ENCODE measurements around the gene PRDM15.
"Not testable (repeated sequence)": the region's sequence is repeated elsewhere in the genome, so short reads cannot be mapped to it uniquely, and the experiment has no call there.

The PRDM15 gene

DNA sequence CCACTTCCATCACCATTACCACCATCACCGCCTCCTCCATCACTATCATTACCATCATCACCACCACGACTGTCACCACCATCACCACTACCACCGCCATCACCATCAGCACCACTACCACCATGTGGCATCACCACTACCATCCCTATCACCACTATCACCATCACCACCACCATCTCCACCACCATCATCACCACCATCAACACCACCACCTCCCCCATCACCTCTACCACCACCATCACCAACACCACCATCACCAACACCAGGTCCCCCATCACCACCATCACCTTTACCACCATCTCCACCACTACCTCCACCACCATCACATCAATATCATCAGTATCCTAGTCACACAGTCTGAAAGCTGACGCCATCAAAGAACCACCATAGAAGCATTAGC, 72.4 kb downstream of the PRDM15 start:
- no peak for DNase-seq (ENCODE audit: low read depth, low spot score)

DNA sequence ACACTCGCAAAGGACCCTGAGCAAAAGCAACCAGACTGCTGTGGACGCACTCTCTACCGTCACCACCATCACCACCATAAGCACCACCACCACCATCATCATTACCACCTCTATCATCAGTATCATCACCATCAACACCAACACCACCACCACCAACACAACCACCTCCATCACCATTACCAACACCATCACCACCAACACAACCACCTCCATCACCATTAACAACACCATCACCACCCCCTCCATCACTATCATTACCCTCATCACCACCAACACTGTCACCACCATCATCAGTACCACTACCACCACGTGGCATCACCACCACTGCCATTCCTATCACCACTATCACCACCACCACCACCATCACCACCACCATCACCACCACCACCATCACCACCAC, 73.5 kb downstream of the PRDM15 start:
- DNase-seq (ENCODE audit: low read depth, low spot score): no peak

DNA sequence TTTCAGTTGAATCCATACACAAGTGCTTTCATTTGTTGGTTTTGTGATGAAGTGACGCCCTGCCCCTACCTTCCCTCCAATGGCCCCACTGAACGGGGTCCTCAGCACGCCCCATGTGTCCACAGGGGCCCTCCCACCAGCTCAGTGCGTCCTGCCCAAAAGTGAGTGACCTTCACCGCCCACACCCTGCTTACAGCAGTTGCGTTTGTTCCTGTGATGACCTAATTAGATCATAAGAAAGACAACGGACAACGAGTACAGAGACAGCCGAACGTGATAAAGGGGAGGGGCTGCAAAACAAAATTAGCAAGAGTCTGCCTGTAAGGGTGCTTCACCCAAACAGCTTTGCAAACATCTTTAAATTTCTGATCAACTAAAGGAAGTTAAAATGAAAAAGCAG, 74.1 kb downstream of the PRDM15 start:
- no peak for DNase-seq (ENCODE audit: low read depth, low spot score)

DNA sequence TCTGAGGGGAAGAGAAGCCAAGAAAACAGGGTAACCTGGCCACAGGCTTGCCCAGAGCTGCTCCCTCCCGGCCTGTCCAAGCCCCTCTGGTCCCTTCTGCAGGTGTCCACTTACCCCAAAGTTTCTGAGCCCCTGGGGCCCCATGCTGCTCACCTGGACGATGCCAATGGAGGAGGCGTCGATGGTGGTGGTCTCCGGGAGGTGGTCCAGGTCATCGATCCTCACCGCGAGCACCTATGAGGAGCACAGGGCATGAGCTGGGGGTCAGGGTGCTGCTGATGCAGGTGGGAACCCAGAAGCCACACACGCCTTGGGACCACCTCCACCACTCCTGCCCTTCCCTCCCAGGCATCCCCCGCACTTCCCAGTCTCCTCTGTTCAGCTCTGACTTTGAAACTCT, 74.8 kb downstream of the PRDM15 start:
- DNase-seq (ENCODE audit: low read depth, low spot score): no peak

DNA sequence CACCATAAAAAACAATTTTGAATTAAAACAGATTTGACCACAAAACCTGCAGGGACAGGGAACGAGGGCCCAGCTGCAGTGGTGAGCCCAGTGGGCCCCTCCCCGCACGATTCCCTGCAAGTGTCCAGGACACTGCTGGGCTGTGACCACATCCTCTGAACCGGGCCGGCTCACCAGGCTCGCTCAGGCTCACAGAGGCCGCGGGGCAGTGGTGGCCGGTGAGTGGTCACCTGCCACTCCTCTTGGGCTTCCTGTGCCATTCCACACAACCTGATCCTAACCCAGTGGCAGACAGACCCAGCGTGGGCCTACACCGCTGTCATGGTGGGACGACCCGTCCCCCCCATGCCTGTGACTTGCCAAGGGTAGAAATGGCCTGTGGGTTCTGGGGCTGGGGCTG, 75.8 kb downstream of the PRDM15 start:
- DNase-seq (ENCODE audit: low read depth, low spot score): no peak

DNA sequence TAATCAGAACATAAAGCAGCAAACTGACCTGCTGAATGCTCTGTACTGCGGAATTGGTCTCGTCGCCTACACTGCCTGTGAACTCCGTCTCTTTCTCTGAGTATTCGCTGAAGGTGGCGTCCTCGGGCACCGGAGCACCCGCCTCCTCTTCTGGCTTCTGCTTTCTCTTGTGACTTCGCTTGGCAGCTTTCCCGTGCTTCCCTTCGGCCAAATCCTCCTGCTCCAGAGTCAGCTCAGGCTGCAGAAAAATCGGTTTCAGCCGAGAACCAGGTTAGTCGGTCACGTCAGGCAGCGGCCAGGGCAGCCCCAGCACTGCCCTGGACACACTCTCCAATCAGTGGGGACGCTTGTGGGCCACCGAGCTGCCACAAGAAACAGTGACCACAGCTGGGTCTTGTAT, 76.5 kb downstream of the PRDM15 start:
- DNase-seq (ENCODE audit: low read depth, low spot score): no peak

DNA sequence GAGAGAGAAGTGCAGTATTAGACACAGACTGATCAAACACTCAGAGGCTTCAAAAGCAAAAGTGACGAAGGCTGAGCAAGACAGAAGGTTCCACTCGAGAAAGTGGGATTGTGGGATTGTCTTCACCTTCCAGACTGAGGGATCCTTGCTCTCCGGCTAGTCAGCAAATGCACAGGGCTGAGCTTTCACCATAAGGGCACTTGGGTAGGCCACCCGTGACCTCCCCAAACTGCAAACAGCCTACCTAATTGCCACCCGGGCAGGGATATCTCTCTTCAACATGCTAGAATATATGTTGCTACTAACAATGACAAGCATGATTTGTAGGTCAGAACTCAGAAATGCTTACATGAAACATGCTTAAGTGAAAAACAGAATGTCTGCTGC, 77.0 kb downstream of the PRDM15 start:
- DNase-seq (ENCODE audit: low read depth, low spot score): no peak

DNA sequence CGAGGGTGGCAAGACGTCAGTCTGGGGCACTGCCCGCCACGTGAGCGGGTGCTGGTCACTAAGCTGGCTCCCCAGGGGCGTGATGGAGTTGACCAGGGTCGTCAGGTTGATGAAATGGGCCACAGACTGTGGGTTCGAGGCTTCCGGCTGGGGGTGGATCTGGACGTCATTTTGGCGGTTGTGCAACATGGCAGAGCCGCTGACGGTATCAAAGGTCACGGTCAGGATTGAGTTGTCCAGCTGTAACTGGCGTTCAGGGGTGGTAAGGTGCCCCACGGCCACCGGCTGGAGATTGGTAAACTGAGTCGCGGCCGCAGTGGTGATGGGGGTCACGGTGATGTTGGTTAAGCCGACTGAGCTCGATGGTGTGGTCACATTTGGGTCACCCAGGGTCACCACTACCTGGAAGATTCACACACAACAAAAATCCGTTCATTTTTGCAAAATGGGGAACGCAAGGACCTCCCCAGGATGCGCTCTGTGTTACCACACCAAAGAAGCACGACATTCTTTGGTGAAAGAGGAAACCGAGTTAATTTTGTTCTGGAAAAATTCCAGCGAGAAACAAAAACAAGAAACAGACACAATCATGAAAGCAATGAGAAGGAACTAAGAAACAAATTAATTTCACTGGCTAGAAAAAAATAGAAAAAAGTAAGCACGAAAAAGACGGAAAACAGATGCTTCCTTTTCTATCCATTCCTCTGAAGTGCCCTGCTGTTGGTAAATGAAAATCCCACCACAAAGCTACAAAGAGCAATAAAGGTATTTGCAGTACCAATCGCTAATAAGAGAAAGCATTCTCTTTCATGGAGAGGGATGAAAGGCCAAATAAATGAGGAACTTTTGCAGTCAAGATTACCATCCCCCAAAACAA, 77.6 kb downstream of the PRDM15 start:
- no peak for DNase-seq (ENCODE audit: low read depth, low spot score)

DNA sequence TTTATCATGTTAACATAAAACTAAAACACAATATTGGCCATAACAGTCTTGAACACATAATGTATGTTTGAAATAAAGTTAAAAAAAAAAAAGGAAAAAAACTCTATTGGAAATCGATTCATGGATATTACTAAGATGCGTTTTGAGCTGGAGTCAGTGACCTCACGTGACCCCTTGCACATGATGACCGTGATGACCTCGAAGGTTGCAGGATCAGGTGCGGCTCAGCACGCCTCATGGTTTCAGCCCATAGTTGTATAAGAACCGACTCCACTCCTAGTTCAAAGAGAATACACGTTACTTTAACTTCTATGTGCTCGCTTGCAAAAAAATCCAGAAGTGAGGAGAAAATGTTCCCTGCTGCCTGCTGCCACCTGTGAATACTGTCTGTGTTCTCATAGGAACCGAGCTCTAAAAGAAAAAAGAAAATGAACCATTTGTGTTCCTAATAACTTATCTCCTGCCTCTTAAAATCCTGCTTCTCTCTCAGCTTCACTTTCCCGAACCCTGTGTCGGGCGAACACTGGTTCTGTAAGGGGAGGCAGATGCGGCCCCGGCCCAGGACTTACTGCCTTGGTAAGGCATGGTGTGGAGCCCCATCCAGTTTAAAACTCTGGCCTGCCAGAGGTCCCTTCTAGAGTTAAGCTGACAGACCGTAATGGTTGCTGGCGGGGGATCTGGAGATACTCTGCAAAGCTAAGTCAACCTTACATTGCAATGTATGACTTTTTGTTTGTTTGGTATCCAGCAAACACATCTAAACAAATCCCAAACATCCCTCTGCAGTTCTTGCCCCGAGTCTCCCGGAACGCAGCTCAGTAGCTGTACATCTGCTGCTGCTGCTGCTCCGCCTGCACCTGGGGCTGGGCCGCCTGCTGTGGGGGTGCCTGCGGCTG, 78.5 kb downstream of the PRDM15 start:
- no peak for DNase-seq (ENCODE audit: low read depth, low spot score)

DNA sequence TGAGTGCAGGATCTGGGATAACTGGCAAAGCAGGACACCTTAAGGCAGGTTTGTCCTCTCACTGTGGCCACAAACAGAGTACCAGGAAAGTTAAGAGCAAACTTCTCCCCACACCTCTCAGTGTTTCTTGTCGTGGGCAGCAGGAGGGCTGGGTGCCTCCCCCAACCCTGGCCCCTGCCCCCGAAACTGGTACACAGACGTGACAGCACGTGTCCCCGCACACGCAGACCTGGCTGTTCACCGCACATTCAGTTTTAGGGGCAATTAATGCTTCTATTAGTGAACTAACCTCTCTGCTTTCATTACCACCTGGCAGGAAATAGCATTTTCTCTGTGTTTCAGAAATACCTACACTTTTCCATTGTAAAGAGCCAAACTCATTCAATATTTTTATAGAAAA, 79.4 kb downstream of the PRDM15 start:
- DNase-seq (ENCODE audit: low read depth, low spot score): no peak

DNA sequence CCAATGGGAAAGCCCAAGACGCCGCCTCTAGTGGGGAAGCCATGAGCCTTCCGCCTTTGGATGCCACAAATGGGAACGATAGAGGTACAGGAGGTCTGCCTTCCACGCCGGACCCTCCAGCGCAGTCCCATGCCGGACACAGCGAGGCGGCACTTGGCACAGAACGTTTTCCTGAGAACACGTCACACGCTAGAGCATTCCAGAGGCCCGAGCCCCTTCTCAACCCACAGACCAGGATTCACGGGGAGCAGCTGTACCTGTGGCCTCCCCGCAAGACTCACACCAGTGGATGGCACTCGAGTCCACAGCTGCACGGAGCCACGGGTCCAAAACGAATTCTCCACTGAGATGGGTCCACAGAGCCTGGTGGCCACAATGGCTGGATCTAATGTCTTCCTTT, 80.8 kb downstream of the PRDM15 start:
- DNase-seq (ENCODE audit: low read depth, low spot score): no peak

DNA sequence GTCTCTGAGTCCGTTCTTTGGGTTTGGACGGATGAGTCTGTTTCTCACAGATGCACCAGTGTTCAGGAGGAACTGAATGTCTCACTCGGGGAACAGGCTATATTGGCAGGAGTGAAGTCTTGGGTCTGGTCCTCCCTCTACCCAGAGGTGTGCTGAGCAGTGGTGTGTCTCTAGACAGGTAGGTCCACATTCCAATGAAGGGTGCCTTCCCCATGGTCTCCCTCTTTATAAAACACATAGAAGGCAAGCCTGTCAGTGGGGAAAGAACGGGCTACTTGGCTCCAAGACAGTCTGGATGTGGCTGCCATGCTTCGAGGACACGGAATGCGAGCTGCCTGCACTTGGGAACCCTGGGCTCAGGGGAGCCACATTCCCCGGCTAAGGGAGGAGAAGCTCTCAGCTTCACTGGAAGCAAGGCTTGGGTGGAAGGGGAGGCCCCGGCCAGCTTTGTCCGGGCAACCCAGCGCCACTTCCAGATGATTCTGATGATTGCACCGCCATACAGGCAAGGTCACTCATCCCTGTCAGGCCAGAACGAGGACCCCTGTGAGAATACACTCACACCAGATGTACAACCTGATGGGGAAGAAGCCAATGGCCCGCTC, 82.6 kb downstream of the PRDM15 start:
- no peak for DNase-seq (ENCODE audit: low read depth, low spot score)

DNA sequence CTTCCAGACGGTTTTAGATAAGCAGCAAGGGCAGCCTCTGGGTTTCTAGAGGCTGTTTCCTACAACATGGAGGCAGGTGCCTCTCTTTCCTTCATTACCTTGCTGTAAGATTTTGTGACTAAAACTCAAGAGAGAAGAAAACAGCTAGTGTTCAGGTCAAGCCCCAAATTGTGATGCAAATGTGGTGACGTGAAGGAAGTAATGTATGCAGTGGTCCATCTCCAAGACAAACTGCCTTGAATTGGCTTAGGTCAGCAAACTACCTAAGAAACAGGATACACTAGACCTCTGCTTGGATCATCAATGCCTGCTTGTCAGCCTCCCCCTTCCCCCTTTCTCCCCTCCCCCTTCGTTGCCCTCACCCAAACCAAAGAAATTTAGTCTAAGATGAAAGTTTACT, 83.4 kb downstream of the PRDM15 start:
- no peak for DNase-seq (ENCODE audit: low read depth, low spot score)

DNA sequence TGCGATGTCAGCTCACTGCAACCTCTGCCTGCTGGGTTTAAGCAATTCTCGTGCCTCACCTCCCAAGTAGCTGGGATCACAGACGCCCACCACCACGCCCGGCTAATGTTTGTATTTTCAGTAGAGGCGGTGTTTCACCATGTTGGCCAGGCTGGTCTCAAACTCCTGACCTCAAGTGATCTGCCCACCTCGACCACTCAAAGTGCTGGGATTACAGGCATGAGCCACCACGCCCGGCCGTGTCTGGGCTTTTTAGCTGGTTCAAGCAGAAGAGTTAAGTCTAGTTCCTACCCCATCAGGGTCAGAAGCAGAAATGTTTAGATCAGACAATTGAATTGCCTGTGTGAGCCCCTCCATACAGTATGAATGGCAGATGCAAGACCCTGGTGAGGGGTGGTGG, 84.5 kb downstream of the PRDM15 start:
- no peak for DNase-seq (ENCODE audit: low read depth, low spot score)

DNA sequence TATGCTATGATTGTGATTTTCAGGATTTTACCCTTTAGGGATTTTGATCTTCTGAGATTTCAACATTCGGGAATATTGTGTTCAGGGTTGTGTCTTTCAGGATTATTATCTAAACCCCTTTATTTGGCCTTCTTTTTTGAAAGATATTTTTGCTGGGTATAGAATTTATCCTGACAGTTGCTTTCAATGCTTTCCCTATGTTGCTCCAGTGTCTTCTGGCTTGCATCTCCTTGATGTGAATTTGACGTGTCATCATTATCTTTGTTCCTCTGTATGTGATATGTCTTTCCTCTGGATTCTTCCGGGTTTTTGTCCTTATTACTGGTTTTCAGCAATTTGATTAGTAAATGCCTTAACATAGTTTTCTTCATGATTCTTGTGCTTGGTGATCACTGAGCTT, 86.4 kb downstream of the PRDM15 start:
- DNase-seq (ENCODE audit: low read depth, low spot score): no peak

DNA sequence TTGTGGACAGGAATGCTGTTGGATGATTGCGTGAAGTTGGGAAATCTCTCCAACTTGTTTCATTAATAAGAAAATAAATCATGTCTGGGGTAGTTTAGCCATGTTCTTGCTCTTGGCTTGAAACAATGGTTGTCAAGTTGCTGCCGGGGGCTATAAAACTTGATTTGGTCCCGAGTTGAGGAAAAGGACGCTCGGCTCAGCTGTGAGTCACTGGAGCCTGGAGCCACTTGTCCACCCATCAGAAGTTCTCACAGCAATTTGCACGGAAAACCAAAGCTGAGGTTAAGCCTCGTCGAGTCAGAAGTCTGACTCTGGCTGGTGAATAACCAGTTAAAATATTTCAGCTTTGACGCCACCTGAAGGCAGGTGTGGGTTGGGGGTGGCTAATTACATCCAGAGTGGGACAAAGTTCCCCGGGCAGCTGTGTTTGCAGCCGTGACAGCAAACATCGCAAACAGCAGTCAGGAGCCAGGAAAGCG, 92.6 kb downstream of the PRDM15 start:
- DNase-seq (ENCODE audit: low read depth, low spot score): no peak

DNA sequence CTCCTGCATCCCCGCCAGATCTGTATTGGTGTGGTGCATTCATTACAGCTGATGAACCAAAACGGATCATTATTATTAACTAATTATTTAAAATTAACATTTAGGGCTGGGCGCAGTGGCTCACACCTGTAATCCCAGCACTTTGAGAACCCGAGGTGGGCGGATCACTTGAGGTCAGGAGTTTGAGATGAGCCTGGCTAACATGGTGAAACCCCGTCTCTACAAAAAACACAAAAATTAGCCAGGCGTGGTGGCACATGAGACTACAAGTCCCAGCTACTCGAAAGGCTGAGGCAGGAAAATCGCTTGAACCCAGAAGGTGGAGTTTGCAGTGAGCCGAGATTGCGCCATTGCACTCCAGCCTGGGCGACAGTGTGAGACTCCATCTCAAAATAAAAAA, 93.9 kb downstream of the PRDM15 start:
- DNase-seq (ENCODE audit: low read depth, low spot score): not testable (repeated sequence)

DNA sequence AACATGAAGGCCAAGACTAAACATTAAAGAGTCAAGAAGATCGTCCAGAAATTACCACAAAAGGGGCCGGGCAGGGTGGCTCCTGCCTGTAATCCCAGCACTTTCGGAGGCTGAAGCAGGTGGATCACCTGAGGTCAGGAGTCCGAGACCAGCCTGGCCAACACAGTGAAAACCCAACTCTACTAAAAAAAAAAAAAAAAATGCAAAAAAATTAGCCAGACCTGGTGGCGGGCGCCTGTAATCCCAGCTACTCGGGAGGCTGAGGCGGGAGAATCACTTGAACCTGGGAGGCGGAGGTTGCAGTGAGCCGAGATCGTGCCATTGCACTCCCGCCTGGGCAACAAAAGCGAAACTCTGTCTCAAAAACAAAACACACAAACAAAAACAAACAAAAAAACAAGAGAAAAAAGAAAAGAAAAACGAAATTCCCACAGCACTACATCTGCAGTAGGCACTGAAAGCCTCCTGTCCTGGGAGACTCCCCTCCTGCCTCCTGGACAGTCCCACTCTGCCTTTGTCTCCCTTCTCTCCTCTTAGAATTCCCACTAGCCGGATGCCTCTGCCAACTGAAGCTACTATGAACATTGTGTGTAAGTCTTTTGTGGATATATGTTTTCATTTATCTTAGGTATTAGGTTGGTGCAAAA, 94.6 kb downstream of the PRDM15 start:
- no peak for DNase-seq (ENCODE audit: low read depth, low spot score)

DNA sequence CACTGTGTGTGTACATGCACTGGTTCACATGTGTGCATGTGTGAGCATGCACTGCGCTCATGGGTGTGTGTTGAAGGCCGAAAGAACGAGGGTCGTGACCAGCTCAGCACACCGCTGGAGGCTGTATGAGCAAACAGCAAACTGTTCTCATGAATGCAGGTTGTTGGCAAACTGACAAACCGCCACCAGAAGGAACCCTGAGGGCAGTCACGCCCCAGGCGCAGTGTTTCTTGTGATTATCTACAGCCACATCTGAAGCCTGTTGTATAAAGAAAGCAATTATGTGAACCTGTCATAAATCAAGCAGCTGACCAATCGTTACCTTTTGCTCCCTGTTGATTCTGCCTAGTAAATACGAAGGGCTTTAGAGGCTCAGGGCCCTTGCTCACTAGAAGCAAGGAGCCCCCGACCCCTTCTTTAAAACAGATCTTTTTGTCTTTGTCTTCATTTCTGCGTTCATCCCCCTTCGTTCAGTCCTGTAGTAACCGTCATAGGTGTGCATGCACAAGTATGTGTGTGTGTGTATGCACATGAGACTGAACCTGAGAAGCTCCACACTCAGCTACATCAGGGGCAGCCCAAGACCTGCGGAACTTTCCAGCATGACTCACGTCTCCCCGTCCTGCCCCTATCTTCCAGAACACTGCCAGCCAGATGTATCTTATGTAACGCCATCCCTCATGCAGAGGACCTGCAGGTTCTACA, 95.5 kb downstream of the PRDM15 start:
- DNase-seq (ENCODE audit: low read depth, low spot score): no peak

DNA sequence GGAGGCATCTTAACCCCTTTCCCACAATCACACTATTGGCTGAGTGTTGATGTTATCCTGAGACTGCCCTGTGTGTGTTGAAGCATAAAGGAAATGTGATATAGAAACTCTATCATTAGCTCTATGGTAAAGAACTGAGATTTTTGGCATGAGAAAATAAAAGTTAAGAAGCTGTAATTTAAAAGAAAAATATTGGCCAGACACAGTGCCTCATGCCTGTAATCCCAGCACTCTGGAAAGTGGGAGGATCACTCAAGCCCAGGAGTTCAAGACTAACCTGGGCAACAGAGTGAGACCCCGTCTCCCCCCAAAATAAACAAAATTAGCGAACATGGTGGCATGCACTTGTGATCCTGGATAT, 98.1 kb downstream of the PRDM15 start:
- DNase-seq (ENCODE audit: low read depth, low spot score): no peak

DNA sequence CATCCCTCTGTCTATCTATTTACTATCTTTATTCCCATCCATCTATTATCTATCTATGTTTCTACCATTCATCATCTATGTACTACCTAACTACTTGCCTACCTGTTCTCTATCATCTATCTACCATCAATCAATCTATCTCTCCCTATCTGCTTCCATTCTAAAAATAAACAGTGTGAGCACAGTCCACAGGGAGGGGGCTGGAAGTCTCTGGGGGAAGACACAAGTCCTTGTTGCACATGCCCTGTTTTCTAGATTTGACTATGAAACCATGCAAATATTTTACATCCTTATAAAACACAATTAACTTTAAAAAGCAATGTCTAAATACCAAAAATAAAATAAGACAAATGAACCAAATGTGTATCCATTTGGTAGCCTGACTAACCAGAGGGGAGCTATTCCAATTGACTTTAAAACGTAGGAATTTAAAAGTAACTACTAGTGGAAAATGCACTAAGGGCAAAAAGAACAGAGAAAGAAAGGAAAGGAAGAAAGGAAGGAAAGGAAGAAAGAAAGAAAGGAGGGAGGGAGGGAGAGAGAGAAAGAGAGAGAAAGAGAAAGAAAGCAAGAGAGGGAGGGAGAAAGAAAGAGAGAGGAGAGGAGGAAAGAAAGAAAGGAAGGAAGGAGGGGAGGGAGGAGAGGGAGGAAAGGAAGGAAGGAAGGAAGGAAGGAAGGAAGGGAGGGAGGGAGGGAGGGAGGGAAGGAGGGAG, 98.7 kb downstream of the PRDM15 start:
- DNase-seq (ENCODE audit: low read depth, low spot score): no peak
